ENCODE measurements around the gene SUGT1. TPM values are rescaled to one million over a fixed set of nuclear protein-coding genes. Genes with fewer than 3 reads are reported as not detected.

The SUGT1 gene
- total RNA-seq, 4 donors from 2014 or later: 18.7 to 38.9 (median 25.3) TPM

DNA sequence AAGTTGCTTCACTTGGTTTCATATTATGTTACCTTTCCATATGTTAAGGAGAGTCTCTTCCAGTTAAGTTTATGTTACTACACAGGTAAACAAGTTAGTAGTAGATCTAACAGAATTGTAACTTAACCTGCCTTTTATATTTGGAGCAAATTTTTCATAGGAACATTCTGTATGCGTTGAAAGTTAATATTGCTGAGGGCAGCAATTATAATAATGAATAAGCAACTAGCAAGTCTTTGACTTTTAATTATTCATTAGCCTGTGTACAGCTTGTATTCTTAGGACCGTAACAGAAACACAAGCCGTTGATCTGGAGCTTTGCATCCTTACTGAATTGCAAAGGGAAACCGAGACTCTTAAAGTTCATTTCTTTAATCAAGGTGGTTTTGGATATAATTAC, 11.6 kb downstream of the SUGT1 start:
- intact Hi-C loops (cut with DNase I; ENCODE audit: low total_unique reads) (no loop called here), in situ Hi-C loops (cut with MboI; ENCODE audit: low pct_ligation_motif_present in 1 of 4, low pct_unique_long_range_greater_than_20kb in 1 of 4, low sequenced_read_pairs in 3 of 4) (loop anchor here in 3 of 4 donors (25.0 kb wide), 2 partner anchors 202 to 227 kb away; partner anchors contain the start of genes CKAP2 (in 2 of the 3) and VPS36 (in 2 of the 3))
- no peak overlapping the region for H3K4me3 ChIP-seq
- H3K4me1 ChIP-seq: no peaks in the 10 kb centered on the region
- 96 to 100% methylated on average over 3 to 4 of the region's 4 CpGs for WGBS, 2 donors (ENCODE audit: low coverage in 1 of 2)
- no peak for TF ChIP-seq POLR2AphosphoS5 (IDR thresholded peaks at IDR 0.05)
- no peak for TF ChIP-seq POLR2A (IDR thresholded peaks at IDR 0.05)
- TF ChIP-seq, protein P1, sequence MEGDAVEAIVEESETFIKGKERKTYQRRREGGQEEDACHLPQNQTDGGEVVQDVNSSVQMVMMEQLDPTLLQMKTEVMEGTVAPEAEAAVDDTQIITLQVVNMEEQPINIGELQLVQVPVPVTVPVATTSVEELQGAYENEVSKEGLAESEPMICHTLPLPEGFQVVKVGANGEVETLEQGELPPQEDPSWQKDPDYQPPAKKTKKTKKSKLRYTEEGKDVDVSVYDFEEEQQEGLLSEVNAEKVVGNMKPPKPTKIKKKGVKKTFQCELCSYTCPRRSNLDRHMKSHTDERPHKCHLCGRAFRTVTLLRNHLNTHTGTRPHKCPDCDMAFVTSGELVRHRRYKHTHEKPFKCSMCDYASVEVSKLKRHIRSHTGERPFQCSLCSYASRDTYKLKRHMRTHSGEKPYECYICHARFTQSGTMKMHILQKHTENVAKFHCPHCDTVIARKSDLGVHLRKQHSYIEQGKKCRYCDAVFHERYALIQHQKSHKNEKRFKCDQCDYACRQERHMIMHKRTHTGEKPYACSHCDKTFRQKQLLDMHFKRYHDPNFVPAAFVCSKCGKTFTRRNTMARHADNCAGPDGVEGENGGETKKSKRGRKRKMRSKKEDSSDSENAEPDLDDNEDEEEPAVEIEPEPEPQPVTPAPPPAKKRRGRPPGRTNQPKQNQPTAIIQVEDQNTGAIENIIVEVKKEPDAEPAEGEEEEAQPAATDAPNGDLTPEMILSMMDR (IDR thresholded peaks at IDR 0.05): no peak
- no peak for TF ChIP-seq EP300 (IDR thresholded peaks at IDR 0.05; ENCODE audit: low read depth)
- DNase-seq: no peak
- H3K27me3 ChIP-seq: no peaks in the 10 kb centered on the region
- no peaks in the 10 kb centered on the region for H3K9me3 ChIP-seq
- peaks cover 0 to 72% (median 30%) of the 10 kb centered on the region in 4 donors for H3K36me3 ChIP-seq
- no peak overlapping the region for H3K27ac ChIP-seq

DNA sequence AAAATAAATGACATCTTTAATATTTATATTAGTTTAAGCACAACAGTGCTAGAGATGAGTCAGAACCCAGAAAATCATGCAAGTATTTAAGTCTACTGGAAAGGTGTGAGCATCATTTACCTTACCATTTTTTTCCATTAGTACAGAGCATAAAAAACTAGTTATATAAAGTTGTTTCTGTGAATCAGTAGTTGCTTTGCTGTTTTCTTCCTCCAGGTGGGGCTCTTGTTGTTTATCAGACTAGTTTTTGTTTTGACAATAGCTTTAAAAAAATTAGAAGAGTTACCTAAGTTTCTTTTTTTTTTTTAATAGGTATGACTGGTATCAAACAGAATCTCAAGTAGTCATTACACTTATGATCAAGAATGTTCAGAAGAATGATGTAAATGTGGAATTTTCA, 12.7 kb downstream of the SUGT1 start:
- Histone ChIP-seq H3K27ac (no peak overlapping the region), H3K27me3 (no peaks in the 10 kb centered on the region), H3K9me3 (no peaks in the 10 kb centered on the region), H3K4me1 (no peaks in the 10 kb centered on the region), H3K4me3 (no peak overlapping the region), H3K36me3 (peaks cover 0 to 69% (median 30%) of the 10 kb centered on the region in 4 donors)
- no peak for DNase-seq
- in situ Hi-C loops (cut with MboI; ENCODE audit: low pct_ligation_motif_present in 1 of 4, low pct_unique_long_range_greater_than_20kb in 1 of 4, low sequenced_read_pairs in 3 of 4): loop anchor here in 3 of 4 donors (25.0 kb wide), 2 partner anchors 203 to 228 kb away; partner anchors contain the start of genes CKAP2 (in 2 of the 3) and VPS36 (in 2 of the 3)
- TF ChIP-seq, protein P1 (IDR thresholded peaks at IDR 0.05): peak in 3 of 5 experiments; percentile 7 to 26 (median 22)
- TF ChIP-seq EP300 (IDR thresholded peaks at IDR 0.05; ENCODE audit: low read depth): no peak
- intact Hi-C loops (cut with DNase I; ENCODE audit: low total_unique reads): no loop called here

DNA sequence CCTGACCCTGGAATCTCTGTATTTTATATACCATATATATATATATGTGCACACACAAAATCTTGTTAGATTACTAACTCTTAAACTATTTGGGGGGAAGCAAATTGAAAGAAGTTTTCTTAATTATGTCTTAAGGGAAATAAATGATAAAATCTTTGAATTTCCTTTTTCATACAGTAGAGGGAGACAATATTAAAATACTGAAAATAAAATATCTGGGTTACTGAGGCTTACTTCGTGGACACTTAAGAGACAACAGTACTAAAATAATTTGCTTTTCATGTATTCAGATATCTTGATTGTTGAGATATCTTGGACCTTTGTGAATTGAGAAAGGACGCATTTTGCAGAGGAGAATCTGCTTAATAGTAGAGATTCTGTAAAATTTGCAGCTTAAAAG, 17.0 kb downstream of the SUGT1 start:
- intact Hi-C loops (cut with DNase I; ENCODE audit: low total_unique reads) (no loop called here), in situ Hi-C loops (cut with MboI; ENCODE audit: low pct_ligation_motif_present in 1 of 4, low pct_unique_long_range_greater_than_20kb in 1 of 4, low sequenced_read_pairs in 3 of 4) (loop anchor here in 3 of 4 donors (25.0 kb wide), 2 partner anchors 207 to 232 kb away; partner anchors contain the start of genes CKAP2 (in 2 of the 3) and VPS36 (in 2 of the 3))
- no peak for TF ChIP-seq POLR2AphosphoS5 (IDR thresholded peaks at IDR 0.05)
- TF ChIP-seq, protein P1 (IDR thresholded peaks at IDR 0.05): no peak
- TF ChIP-seq POLR2A (IDR thresholded peaks at IDR 0.05): no peak
- TF ChIP-seq EP300 (IDR thresholded peaks at IDR 0.05; ENCODE audit: low read depth): no peak
- peaks cover 0 to 42% (median 17%) of the 10 kb centered on the region in 4 donors for H3K36me3 ChIP-seq
- no peak for DNase-seq
- WGBS, 2 donors (ENCODE audit: low coverage in 1 of 2): 82 to 87% methylated on average over 2 of the region's 2 CpGs
- H3K27me3 ChIP-seq: no peaks in the 10 kb centered on the region
- no peak overlapping the region for H3K27ac ChIP-seq
- no peaks in the 10 kb centered on the region for H3K9me3 ChIP-seq
- H3K4me1 ChIP-seq: no peaks in the 10 kb centered on the region
- no peak overlapping the region for H3K4me3 ChIP-seq

DNA sequence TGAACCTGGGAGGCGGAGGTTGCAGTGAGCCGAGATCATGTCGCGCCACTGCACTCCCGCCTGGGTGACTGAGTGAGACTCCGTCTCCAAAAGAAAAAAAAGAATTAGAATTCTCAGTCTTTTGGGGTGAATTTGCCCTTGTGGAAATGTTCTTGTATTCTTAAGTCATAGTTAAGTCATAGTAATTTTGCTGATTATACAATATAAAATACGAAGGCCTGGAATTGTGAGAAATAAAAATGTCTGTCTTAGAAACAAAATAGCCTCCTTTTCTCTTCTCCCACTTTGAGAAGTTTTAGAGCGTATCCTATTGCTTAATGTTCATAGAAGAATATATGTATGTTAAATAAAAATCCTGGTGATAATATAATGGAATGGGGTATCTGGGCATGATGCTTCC, 18.1 kb downstream of the SUGT1 start:
- WGBS, 2 donors (ENCODE audit: low coverage in 1 of 2): 96 to 97% methylated on average over 4 to 8 of the region's 8 CpGs
- TF ChIP-seq, protein P1 (IDR thresholded peaks at IDR 0.05): no peak
- no peak for TF ChIP-seq POLR2A (IDR thresholded peaks at IDR 0.05)
- Histone ChIP-seq H3K27me3 (no peaks in the 10 kb centered on the region), H3K9me3 (no peaks in the 10 kb centered on the region), H3K4me1 (no peaks in the 10 kb centered on the region), H3K4me3 (no peak overlapping the region), H3K36me3 (peaks cover 0 to 40% (median 15%) of the 10 kb centered on the region in 4 donors), H3K27ac (no peak overlapping the region)
- DNase-seq: no peak
- intact Hi-C loops (cut with DNase I; ENCODE audit: low total_unique reads): no loop called here
- in situ Hi-C loops (cut with MboI; ENCODE audit: low pct_ligation_motif_present in 1 of 4, low pct_unique_long_range_greater_than_20kb in 1 of 4, low sequenced_read_pairs in 3 of 4): loop anchor here in 3 of 4 donors (25.0 kb wide), 2 partner anchors 208 to 233 kb away; partner anchors contain the start of genes CKAP2 (in 2 of the 3) and VPS36 (in 2 of the 3)

Data from transverse colon (tissue), 4 donors.